ENCODE measurements around the gene RPRD1B. TPM values are rescaled to one million over a fixed set of nuclear protein-coding genes. Genes with fewer than 3 reads are reported as not detected.

The RPRD1B gene
- total RNA-seq, 1 donor from 2014 or later: 37.7 TPM

- no peak for DNase-seq (ENCODE audit: low spot score)
- H3F3A ChIP-seq (ENCODE audit: low read depth): no peaks in the 10 kb centered on the region
- H3K27me3 ChIP-seq: no peaks in the 10 kb centered on the region
- Mint-ChIP-seq H3K36me3 (no peaks in the 10 kb centered on the region), H3K4me3 (no peak overlapping the region), H3K27me3 (ENCODE audit: insufficient read depth, low read depth) (peaks cover 9% of the 10 kb centered on the region), H3K4me1 (peaks cover 17% of the 10 kb centered on the region), H3K9me3 (no peaks in the 10 kb centered on the region), H3K27ac (no peak overlapping the region)
- H3K36me3 ChIP-seq: no peaks in the 10 kb centered on the region
- H3K79me2 ChIP-seq (ENCODE audit: low read depth): no peaks in the 10 kb centered on the region
- H3K27ac ChIP-seq: no peak overlapping the region
- no peaks in the 10 kb centered on the region for H4K20me1 ChIP-seq (ENCODE audit: low read depth)
- no peaks in the 10 kb centered on the region for H3K4me1 ChIP-seq
- no peaks in the 10 kb centered on the region for H3K9me3 ChIP-seq (ENCODE audit: low read depth)
- H3K4me2 ChIP-seq: no peak overlapping the region
- no peak for TF ChIP-seq EZH2 (IDR thresholded peaks at IDR 0.05)
- TF ChIP-seq EZH2phosphoT487 (IDR thresholded peaks at IDR 0.05): no peak
- no peak for TF ChIP-seq CTCF (IDR thresholded peaks at IDR 0.05)
- no peak overlapping the region for H3K9ac ChIP-seq
- no peak overlapping the region for H3K4me3 ChIP-seq
- no peak overlapping the region for H2AFZ ChIP-seq (replicated peaks)
Observed at GRCh38 chr20:38132910-38133501, 99.5 kb downstream of the RPRD1B start.

GRCh38 chr20:38133680-38134426 lies 100.3 kb downstream of the RPRD1B start:
- TF ChIP-seq CTCF (IDR thresholded peaks at IDR 0.05): no peak
- no peak for TF ChIP-seq EZH2 (IDR thresholded peaks at IDR 0.05)
- TF ChIP-seq EZH2phosphoT487 (IDR thresholded peaks at IDR 0.05): no peak
- H3K9ac ChIP-seq: no peak overlapping the region
- no peak for DNase-seq (ENCODE audit: low spot score)

GRCh38 chr20:38134427-38135270 lies 101.1 kb downstream of the RPRD1B start:
- Histone ChIP-seq H4K20me1 (ENCODE audit: low read depth) (no peaks in the 10 kb centered on the region), H3K4me3 (no peak overlapping the region), H3K27ac (no peak overlapping the region), H3K27me3 (no peaks in the 10 kb centered on the region), H2AFZ (replicated peaks) (no peak overlapping the region), H3K36me3 (no peaks in the 10 kb centered on the region), H3K4me1 (no peaks in the 10 kb centered on the region), H3K9ac (no peak overlapping the region), H3K79me2 (ENCODE audit: low read depth) (no peaks in the 10 kb centered on the region), H3K4me2 (no peak overlapping the region), H3K9me3 (ENCODE audit: low read depth) (no peaks in the 10 kb centered on the region), H3F3A (ENCODE audit: low read depth) (no peaks in the 10 kb centered on the region)
- no peaks in the 10 kb centered on the region for H3K36me3 Mint-ChIP-seq
- DNase-seq (ENCODE audit: low spot score): no peak
- peaks cover 16% of the 10 kb centered on the region for H3K4me1 Mint-ChIP-seq
- H3K9me3 Mint-ChIP-seq: no peaks in the 10 kb centered on the region
- H3K27me3 Mint-ChIP-seq (ENCODE audit: insufficient read depth, low read depth): peaks cover 15% of the 10 kb centered on the region
- H3K4me3 Mint-ChIP-seq: no peak overlapping the region
- peak overlapping the region; percentile 2 for H3K27ac Mint-ChIP-seq
- TF ChIP-seq EZH2phosphoT487 (IDR thresholded peaks at IDR 0.05): no peak
- no peak for TF ChIP-seq EZH2 (IDR thresholded peaks at IDR 0.05)
- no peak for TF ChIP-seq CTCF (IDR thresholded peaks at IDR 0.05)

More at GRCh38 chr20:38133680-38134426, 100.3 kb downstream of the RPRD1B start:
- Histone ChIP-seq H3K27ac (no peak overlapping the region), H3K4me3 (no peak overlapping the region), H3K27me3 (no peaks in the 10 kb centered on the region), H3K9me3 (ENCODE audit: low read depth) (no peaks in the 10 kb centered on the region), H3K79me2 (ENCODE audit: low read depth) (no peaks in the 10 kb centered on the region), H3K36me3 (no peaks in the 10 kb centered on the region), H3F3A (ENCODE audit: low read depth) (no peaks in the 10 kb centered on the region), H2AFZ (replicated peaks) (no peak overlapping the region), H3K4me2 (no peak overlapping the region), H4K20me1 (ENCODE audit: low read depth) (no peaks in the 10 kb centered on the region), H3K4me1 (no peaks in the 10 kb centered on the region)
- Mint-ChIP-seq H3K9me3 (no peaks in the 10 kb centered on the region), H3K36me3 (no peaks in the 10 kb centered on the region), H3K4me3 (no peak overlapping the region), H3K27me3 (ENCODE audit: insufficient read depth, low read depth) (peaks cover 12% of the 10 kb centered on the region), H3K27ac (no peak overlapping the region), H3K4me1 (peaks cover 17% of the 10 kb centered on the region)
